HG03575 (cell line): ENCODE data around the gene RIPPLY2.

Experiments used
- ATAC-seq: cut with Tn5 transposase; IDR thresholded peaks from one replicate; pipeline ENCODE4 v1.9.1; 2021; ENCODE audit not compliant: unreplicated experiment, insufficient number of reproducible peaks, low FRiP score; ENCODE audit errors: extremely low read depth

The RIPPLY2 gene

GRCh38 chr6:83854766-83855165 is 1.6 kb downstream of the RIPPLY2 start:
- no peak for ATAC-seq

- ATAC-seq: peak; percentile 89
Measured at GRCh38 chr6:83859410-83860358, 6.5 kb downstream of the RIPPLY2 start, which contains the start of gene CYB5R4. TSS of gene CYB5R4 (plus strand) at chr6:83859689. CDS start at chr6:83859783, 94 bp downstream.

- no peak for ATAC-seq
Measured at GRCh38 chr6:83860359-83860755, 7.2 kb downstream of the RIPPLY2 start.

GRCh38 chr6:83860782-83861495 is 7.8 kb downstream of the RIPPLY2 start:
- no peak for ATAC-seq

- ATAC-seq: no peak
Measured at GRCh38 chr6:83862776-83863471, 9.8 kb downstream of the RIPPLY2 start.

- no peak for ATAC-seq
Measured at GRCh38 chr6:83867043-83867442, 13.9 kb downstream of the RIPPLY2 start.

GRCh38 chr6:83867527-83868161 is 14.5 kb downstream of the RIPPLY2 start:
- ATAC-seq: no peak

- no peak for ATAC-seq
Measured at GRCh38 chr6:83868639-83869038, 15.5 kb downstream of the RIPPLY2 start.

GRCh38 chr6:83870649-83871048 is 17.5 kb downstream of the RIPPLY2 start:
- ATAC-seq: no peak

GRCh38 chr6:83872386-83873118 is 19.4 kb downstream of the RIPPLY2 start:
- no peak for ATAC-seq

- no peak for ATAC-seq
Measured at GRCh38 chr6:83873869-83874268, 20.7 kb downstream of the RIPPLY2 start.

- ATAC-seq: no peak
Measured at GRCh38 chr6:83875843-83876242, 22.7 kb downstream of the RIPPLY2 start.

GRCh38 chr6:83878902-83879644 is 25.9 kb downstream of the RIPPLY2 start:
- no peak for ATAC-seq

GRCh38 chr6:83879746-83880145 is 26.6 kb downstream of the RIPPLY2 start:
- no peak for ATAC-seq

GRCh38 chr6:83883240-83883639 is 30.1 kb downstream of the RIPPLY2 start:
- no peak for ATAC-seq

- peak; percentile 88 for ATAC-seq
Measured at GRCh38 chr6:83884523-83884922, 31.4 kb downstream of the RIPPLY2 start.

- ATAC-seq: no peak
Measured at GRCh38 chr6:83885984-83886383, 32.8 kb downstream of the RIPPLY2 start.

GRCh38 chr6:83889621-83890020 is 36.5 kb downstream of the RIPPLY2 start:
- ATAC-seq: no peak
